DND-41 (cell line): ENCODE data around the gene OTUB1.

Experiments
- ATAC-seq: fragments of 200-7000 bp; cut with Tn5 transposase; 3 replicates; pipeline ENCODE4 v1.9.1; 2021; ENCODE audit warnings: low read depth; ENCODE audit not compliant: insufficient read depth
- DNase-seq: peaks from one replicate; pipeline ENCODE4 v3.0.0-alpha.2; 2020
- H2AFZ ChIP-seq: 2 replicates; pipeline ENCODE4 v1.6.0; 2012; ENCODE audit warnings: low read depth, low read length
- H3K27ac ChIP-seq: 2 replicates; pipeline ENCODE4 v1.5.1; 2012; ENCODE audit warnings: low read length, inconsistent platforms
- H3K27me3 ChIP-seq: fragments of 200-600 bp; sonication (generic); 2 replicates; pipeline ENCODE4 v1.6.0; 2012; ENCODE audit warnings: low read length, mild to moderate bottlenecking, inconsistent platforms; ENCODE audit not compliant: insufficient read depth, poor library complexity
- H3K36me3 ChIP-seq: 2 replicates; pipeline ENCODE4 v1.5.1; 2012; ENCODE audit warnings: low read length, inconsistent platforms; ENCODE audit not compliant: insufficient read depth
- H3K4me1 ChIP-seq: 2 replicates; pipeline ENCODE4 v1.5.1; 2012; ENCODE audit warnings: mild to moderate bottlenecking, low read length; ENCODE audit not compliant: insufficient read depth
- H3K4me2 ChIP-seq: 2 replicates; pipeline ENCODE4 v1.6.0; 2012; ENCODE audit warnings: mild to moderate bottlenecking, moderate library complexity, low read length, inconsistent platforms; ENCODE audit not compliant: insufficient read depth
- H3K4me3 ChIP-seq, 2 experiments: fragments of 200-600 bp in 1 of 2; shearing (Covaris generic) in 1 of 2; 2 replicates each; pipeline ENCODE4 v1.5.1; 2012 to 2016; ENCODE audit warnings: inconsistent platforms in 2 of 2, low read length in 2 of 2, mild to moderate bottlenecking in 2 of 2, low read depth in 1 of 2, moderate library complexity in 1 of 2
- H3K79me2 ChIP-seq: 2 replicates; pipeline ENCODE4 v1.6.0; 2012; ENCODE audit warnings: low read length, inconsistent platforms; ENCODE audit not compliant: insufficient read depth
- H3K9ac ChIP-seq: 2 replicates; pipeline ENCODE4 v1.6.0; 2012; ENCODE audit warnings: low read depth, mild to moderate bottlenecking, inconsistent platforms, low read length, moderate library complexity
- H3K9me3 ChIP-seq: 2 replicates; pipeline ENCODE4 v1.5.1; 2012; ENCODE audit warnings: low read length, moderate library complexity, mild to moderate bottlenecking, inconsistent platforms; ENCODE audit not compliant: insufficient read depth, severe bottlenecking
- H4K20me1 ChIP-seq: 2 replicates; pipeline ENCODE4 v1.6.0; 2012; ENCODE audit warnings: low read length; ENCODE audit not compliant: insufficient read depth
- EZH2 ChIP-seq: IDR thresholded peaks from 3 replicates; pipeline ENCODE4 v1.6.1; 2012; ENCODE audit warnings: borderline replicate concordance, low read depth, mild to moderate bottlenecking, moderate library complexity, low read length, inconsistent platforms; ENCODE audit not compliant: severe bottlenecking
- TF ChIP-seq, protein P1 (sequence below): IDR thresholded peaks from 2 replicates; pipeline ENCODE4 v1.5.1; 2012; ENCODE audit warnings: borderline replicate concordance, low read length, moderate library complexity, mild to moderate bottlenecking; ENCODE audit not compliant: poor library complexity, severe bottlenecking; ENCODE audit errors: extremely low read depth

The OTUB1 gene

DNA sequence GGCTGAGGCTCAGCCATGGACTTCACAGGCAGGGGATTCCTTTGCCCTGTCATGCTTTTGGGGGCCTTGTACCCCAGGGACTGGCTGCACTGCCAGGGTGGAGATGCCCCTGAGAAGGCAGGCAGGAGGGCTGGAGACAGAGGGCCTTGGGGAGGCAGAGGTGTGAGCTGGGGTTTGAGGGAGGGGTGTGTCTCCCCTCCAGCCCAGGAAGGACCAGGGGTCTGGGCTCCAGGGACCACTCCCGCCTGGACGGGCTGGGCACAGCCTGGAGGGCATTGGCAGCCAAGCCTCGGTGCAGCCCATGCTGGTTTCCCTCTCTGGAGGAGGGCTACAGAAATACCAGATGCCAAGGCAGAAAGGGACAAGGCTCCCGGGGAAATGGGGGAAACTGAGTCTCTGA, 19.5 kb downstream of the OTUB1 start:
- DNase-seq (no peak), ATAC-seq (no peak)
- H2AFZ ChIP-seq = no peak overlapping the region
- H3K36me3 ChIP-seq = peaks cover 25% of the 10 kb centered on the region
- no peak overlapping the region for H3K27ac ChIP-seq
- no peak overlapping the region for H3K9ac ChIP-seq
- H3K79me2 ChIP-seq = no peaks in the 10 kb centered on the region
- no peak overlapping the region for H3K4me3 ChIP-seq
- H3K4me1 ChIP-seq = no peaks in the 10 kb centered on the region
- H4K20me1 ChIP-seq = peaks cover 29% of the 10 kb centered on the region
- no peaks in the 10 kb centered on the region for H3K27me3 ChIP-seq
- H3K4me2 ChIP-seq = no peak overlapping the region
- peaks cover 3% of the 10 kb centered on the region for H3K9me3 ChIP-seq
- TF ChIP-seq, protein P1, sequence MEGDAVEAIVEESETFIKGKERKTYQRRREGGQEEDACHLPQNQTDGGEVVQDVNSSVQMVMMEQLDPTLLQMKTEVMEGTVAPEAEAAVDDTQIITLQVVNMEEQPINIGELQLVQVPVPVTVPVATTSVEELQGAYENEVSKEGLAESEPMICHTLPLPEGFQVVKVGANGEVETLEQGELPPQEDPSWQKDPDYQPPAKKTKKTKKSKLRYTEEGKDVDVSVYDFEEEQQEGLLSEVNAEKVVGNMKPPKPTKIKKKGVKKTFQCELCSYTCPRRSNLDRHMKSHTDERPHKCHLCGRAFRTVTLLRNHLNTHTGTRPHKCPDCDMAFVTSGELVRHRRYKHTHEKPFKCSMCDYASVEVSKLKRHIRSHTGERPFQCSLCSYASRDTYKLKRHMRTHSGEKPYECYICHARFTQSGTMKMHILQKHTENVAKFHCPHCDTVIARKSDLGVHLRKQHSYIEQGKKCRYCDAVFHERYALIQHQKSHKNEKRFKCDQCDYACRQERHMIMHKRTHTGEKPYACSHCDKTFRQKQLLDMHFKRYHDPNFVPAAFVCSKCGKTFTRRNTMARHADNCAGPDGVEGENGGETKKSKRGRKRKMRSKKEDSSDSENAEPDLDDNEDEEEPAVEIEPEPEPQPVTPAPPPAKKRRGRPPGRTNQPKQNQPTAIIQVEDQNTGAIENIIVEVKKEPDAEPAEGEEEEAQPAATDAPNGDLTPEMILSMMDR = no peak

DNA sequence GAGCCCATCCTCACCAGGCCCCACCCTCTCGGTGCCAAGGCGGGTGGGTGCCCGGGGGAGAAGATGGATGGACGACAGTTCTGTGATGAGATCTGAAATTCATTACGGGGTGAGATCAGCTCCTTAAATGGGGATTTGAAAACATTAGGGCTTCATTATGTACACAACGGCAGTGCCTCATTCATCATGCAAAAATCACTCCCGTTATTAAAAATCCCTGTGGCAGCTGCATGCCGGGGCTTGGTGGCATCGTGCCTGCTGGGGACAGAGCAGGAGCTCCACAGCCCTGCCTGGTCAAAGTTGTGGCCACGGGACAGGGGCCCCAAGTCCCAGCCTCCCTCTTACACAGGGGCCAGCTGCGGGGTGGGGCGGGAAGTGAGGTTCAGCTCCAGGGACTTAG, 20.2 kb downstream of the OTUB1 start:
- Histone ChIP-seq H3K4me3 (no peak overlapping the region), H4K20me1 (peaks cover 28% of the 10 kb centered on the region), H3K36me3 (peaks cover 22% of the 10 kb centered on the region), H3K4me2 (no peak overlapping the region), H3K79me2 (no peaks in the 10 kb centered on the region), H3K27me3 (no peaks in the 10 kb centered on the region), H3K9ac (no peak overlapping the region), H3K4me1 (no peaks in the 10 kb centered on the region), H3K27ac (no peak overlapping the region), H2AFZ (no peak overlapping the region), H3K9me3 (peaks cover 3% of the 10 kb centered on the region)
- TF ChIP-seq, protein P1 = no peak
- no peak for TF ChIP-seq EZH2
- DNase-seq = no peak
- ATAC-seq = no peak

DNA sequence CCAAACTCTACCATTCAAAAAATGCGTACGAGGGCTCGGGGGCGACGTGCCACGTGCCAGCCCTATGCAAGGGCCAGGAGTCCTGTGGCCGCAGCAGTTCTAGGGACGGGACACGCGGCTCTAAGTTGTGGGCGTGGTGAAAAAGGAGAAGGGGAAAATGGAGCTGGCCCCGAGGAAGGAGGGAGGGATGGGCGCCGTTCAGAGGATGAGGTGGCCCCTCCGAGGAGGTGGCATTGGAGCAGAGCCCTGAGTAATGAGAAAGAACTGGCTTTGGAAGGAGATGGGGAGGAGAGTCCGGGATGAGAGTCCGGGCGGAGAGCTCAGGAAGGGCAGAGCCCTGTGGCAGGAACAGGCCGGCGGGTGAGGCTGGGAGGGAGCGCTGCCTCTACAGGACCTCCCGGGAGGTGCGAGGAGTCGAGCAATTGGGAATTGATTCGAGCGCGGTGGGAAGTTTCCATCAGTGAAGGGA, 21.0 kb downstream of the OTUB1 start:
- Histone ChIP-seq H3K79me2 (no peaks in the 10 kb centered on the region), H3K4me2 (no peak overlapping the region), H3K4me1 (no peaks in the 10 kb centered on the region), H3K27me3 (no peaks in the 10 kb centered on the region), H3K36me3 (peaks cover 14% of the 10 kb centered on the region), H2AFZ (no peak overlapping the region), H3K9ac (no peak overlapping the region), H3K27ac (no peak overlapping the region), H3K4me3 (no peak overlapping the region), H4K20me1 (peaks cover 20% of the 10 kb centered on the region), H3K9me3 (peaks cover 3% of the 10 kb centered on the region)
- TF ChIP-seq EZH2 = no peak
- TF ChIP-seq, protein P1 = peak; percentile 32
- no peak for DNase-seq
- 0 out of 3 replicates have a peak, but pooled peaks have one; percentile 10 for ATAC-seq
